SK-N-MC (cell line): ENCODE measurements around the gene ACER2.
"Not testable (repeated sequence)": the region's sequence is repeated elsewhere in the genome, so short reads cannot be mapped to it uniquely, and the experiment has no call there.

Source experiments
- DNase-seq: peaks from one replicate; pipeline ENCODE4 v3.0.0-alpha.2; 2011; ENCODE audit warnings: low read depth, low spot score
- H3K27ac ChIP-seq: fragments of 200-600 bp; sonication (generic); 2 replicates; pipeline ENCODE4 v1.5.1; 2016; ENCODE audit warnings: mixed run types
- H3K36me3 ChIP-seq: fragments of 200-600 bp; sonication (generic); 2 replicates; pipeline ENCODE4 v1.6.1; 2017; ENCODE audit warnings: antibody characterized with exemption, low read length, mixed read lengths; ENCODE audit not compliant: insufficient read depth
- H3K4me3 ChIP-seq: fragments of 200-600 bp; sonication (generic); 2 replicates; pipeline ENCODE4 v1.5.1; 2016
- H3K9ac ChIP-seq: fragments of 200-600 bp; sonication (generic); 2 replicates; pipeline ENCODE4 v1.8.0; 2017; ENCODE audit warnings: mixed run types, mixed read lengths; ENCODE audit not compliant: insufficient read length
- H3K9me3 ChIP-seq: fragments of 200-600 bp; sonication (generic); 2 replicates; pipeline ENCODE4 v1.6.1; 2017; ENCODE audit warnings: low read depth, mild to moderate bottlenecking, antibody characterized with exemption, low read length, moderate library complexity, mixed read lengths
- EZH2 ChIP-seq: fragments of 200-600 bp; sonication (generic); IDR thresholded peaks from one replicate; pipeline ENCODE4 v1.6.1; 2017; ENCODE audit warnings: antibody characterized with exemption
- FOXP2 ChIP-seq: optimal IDR thresholded peaks from 2 replicates; pipeline ENCODE3; 2011; ENCODE audit warnings: mild to moderate bottlenecking, moderate library complexity; ENCODE audit not compliant: insufficient read depth; ENCODE audit errors: extremely low read length, control extremely low read depth
- POLR2AphosphoS5 ChIP-seq: IDR thresholded peaks from 2 replicates; pipeline ENCODE4 v1.6.1; 2012; ENCODE audit warnings: mild to moderate bottlenecking, low read depth, low read length, borderline replicate concordance

ACER2 gene

DNA sequence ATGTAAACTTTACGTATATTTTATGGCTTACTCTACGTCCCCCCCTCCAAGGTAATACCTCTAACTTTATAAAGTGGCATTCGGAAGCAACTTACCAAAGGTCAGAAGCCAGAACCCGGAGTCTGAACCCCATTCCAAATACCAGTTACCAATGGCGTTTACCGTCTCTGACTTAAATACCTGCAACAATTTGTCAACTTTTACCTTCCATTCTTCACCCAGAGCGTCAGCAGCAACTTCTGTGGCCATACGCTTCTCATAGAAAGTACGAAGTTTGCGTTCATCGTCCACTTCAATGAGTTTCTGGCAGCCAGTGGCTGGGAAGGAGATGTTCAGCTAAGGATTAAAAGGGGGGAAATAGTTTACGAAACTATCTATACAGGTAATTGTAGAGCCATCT, 29.5 kb upstream of the ACER2 start:
- Histone ChIP-seq H3K36me3 (peaks cover 53% of the 10 kb centered on the region), H3K9me3 (no peaks in the 10 kb centered on the region), H3K9ac (peak overlapping the region; percentile 99), H3K4me3 (peak overlapping the region; percentile 83), H3K27ac (peak overlapping the region; percentile 88)
- no peak for DNase-seq
- no peak for TF ChIP-seq FOXP2
- TF ChIP-seq POLR2AphosphoS5 = no peak
- no peak for TF ChIP-seq EZH2

- peak overlapping the region; percentile 83 for H3K4me3 ChIP-seq
- peak overlapping the region; percentile 88 for H3K27ac ChIP-seq
- peaks cover 49% of the 10 kb centered on the region for H3K36me3 ChIP-seq
- H3K9ac ChIP-seq = peak overlapping the region; percentile 99
- TF ChIP-seq FOXP2 = no peak
- no peak for TF ChIP-seq POLR2AphosphoS5
- TF ChIP-seq EZH2 = no peak
- no peaks in the 10 kb centered on the region for H3K9me3 ChIP-seq
- no peak for DNase-seq
These were observed 29.1 kb upstream of the ACER2 start for GRCh38 chr9:19379697-19380046.

DNA sequence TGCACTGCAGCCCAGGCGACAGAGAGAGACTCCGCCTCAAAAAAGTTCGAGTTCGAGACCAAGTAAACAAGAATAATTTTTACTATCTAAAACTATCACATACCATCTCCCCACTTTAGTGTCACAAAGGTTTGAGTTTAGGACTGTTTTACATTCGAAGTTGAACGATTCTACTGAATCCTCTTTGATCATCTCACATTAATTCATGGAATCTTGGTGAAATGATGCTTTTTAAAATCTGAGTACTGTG, 28.1 kb upstream of the ACER2 start:
- TF ChIP-seq EZH2 = no peak
- no peak for TF ChIP-seq POLR2AphosphoS5
- TF ChIP-seq FOXP2 = no peak
- peak overlapping the region; percentile 83 for H3K4me3 ChIP-seq
- peak overlapping the region; percentile 89; the same call in 1 of the 2 replicates for H3K27ac ChIP-seq
- H3K9ac ChIP-seq = peak overlapping the region; percentile 96
- H3K36me3 ChIP-seq = peaks cover 39% of the 10 kb centered on the region
- no peak for DNase-seq
- H3K9me3 ChIP-seq = no peaks in the 10 kb centered on the region

GRCh38 chr9:19381656-19382055, 27.2 kb upstream of the ACER2 start:
- no peaks in the 10 kb centered on the region for H3K9me3 ChIP-seq
- peak overlapping the region; percentile 96 for H3K9ac ChIP-seq
- H3K36me3 ChIP-seq = peaks cover 30% of the 10 kb centered on the region
- H3K4me3 ChIP-seq = no peak overlapping the region
- DNase-seq = no peak
- TF ChIP-seq EZH2 (no peak), FOXP2 (no peak), POLR2AphosphoS5 (no peak)
- no peak overlapping the region for H3K27ac ChIP-seq

GRCh38 chr9:19385212-19385611, 23.6 kb upstream of the ACER2 start:
- DNase-seq, H3K9ac ChIP-seq, H3K4me3 ChIP-seq, H3K9me3 ChIP-seq, H3K27ac ChIP-seq, H3K36me3 ChIP-seq: not testable (repeated sequence)

DNA sequence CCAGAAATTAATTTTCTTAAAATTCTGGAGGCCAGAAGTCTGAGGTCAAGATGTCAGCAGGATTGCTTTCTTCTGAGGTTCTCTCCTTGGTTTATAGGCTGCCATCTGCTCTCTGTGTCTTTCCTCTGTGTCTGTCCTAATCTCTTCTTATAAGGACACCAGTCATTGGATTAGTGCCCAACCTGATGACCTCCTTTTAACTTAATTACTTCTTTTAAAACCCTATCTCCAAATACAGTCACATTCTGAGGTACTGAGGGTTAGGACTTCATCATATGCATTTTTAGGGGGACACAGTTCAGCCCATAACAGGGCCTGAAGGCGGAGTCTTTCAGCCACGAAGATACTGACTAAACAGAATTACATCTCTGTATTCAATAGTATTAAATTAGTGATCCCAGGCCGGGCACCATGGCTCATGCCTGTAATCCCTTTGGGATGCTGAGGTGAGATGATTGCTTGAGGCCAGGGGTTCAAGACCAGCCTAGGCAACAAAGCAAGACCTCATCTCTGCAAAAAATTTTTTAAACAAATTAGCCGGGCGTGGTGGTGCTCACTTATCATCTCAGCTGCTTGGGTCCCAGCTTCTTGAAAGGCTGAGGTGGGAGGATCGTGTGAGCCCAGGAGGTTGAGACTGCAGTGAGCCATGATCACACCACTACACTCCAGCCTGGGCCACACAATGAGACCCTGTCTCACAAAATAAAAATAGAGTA, 22.9 kb upstream of the ACER2 start:
- DNase-seq = no peak
- Histone ChIP-seq H3K36me3 (no peaks in the 10 kb centered on the region), H3K4me3 (no peak overlapping the region), H3K9me3 (no peaks in the 10 kb centered on the region), H3K27ac (no peak overlapping the region), H3K9ac (no peak overlapping the region)
- TF ChIP-seq POLR2AphosphoS5 (no peak), EZH2 (no peak), FOXP2 (no peak)

DNA sequence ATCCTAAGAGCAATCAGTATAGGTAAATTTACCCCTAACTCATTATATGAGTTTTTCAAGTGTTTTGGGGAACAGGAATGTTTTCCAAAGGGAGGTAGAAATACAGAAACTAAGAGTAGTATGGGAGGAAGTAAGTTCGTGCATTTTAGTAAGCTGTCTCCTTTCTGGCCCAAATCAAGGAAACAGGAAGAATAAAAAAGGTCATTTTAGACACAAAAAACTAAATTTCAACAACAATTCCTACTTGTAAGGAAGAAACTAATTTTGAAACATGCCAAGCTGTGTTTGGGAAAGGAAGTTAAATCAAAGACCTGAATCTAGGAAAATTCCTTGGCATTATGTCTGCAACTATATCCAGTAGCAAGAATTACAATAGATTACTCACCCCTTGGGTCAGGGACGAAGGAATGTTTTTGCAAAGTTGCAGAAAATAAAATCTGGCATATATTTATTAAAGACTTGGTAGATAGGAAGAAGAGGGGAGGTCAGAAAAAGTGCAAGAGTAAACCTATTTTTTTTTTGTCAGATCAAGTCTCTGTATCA, 22.2 kb upstream of the ACER2 start:
- TF ChIP-seq EZH2 (no peak), FOXP2 (no peak), POLR2AphosphoS5 (no peak)
- no peaks in the 10 kb centered on the region for H3K9me3 ChIP-seq
- H3K9ac ChIP-seq = no peak overlapping the region
- no peaks in the 10 kb centered on the region for H3K36me3 ChIP-seq
- no peak for DNase-seq
- H3K27ac ChIP-seq = no peak overlapping the region
- H3K4me3 ChIP-seq = no peak overlapping the region

GRCh38 chr9:19387317-19387716, 21.5 kb upstream of the ACER2 start:
- Histone ChIP-seq H3K9me3 (no peaks in the 10 kb centered on the region), H3K9ac (no peak overlapping the region), H3K27ac (no peak overlapping the region), H3K4me3 (no peak overlapping the region), H3K36me3 (no peaks in the 10 kb centered on the region)
- TF ChIP-seq FOXP2 = no peak
- TF ChIP-seq POLR2AphosphoS5 = no peak
- TF ChIP-seq EZH2 = no peak
- DNase-seq = no peak

DNA sequence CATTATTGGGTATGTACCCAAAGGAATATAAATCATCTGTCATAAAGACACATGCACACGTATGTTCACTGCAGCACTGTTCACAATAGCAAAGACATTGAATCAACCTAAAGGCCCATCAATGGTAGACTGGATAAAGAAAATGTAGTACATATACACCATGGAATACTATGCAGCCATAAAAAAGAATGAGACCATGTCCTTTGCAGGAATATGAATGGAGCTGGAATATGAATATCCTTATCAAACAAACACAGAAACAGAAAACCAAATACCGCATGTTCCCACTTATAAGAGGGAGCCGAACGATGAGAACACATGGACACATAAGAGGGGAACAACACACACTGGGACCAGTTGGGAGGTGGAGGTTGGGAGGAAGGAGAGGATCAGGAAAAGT, 19.3 kb upstream of the ACER2 start:
- DNase-seq, H3K9me3 ChIP-seq, H3K9ac ChIP-seq, H3K36me3 ChIP-seq, H3K4me3 ChIP-seq, H3K27ac ChIP-seq: not testable (repeated sequence)

- Histone ChIP-seq H3K9me3 (0 out of 2 replicates have a peak, but pooled peaks cover 3% of the 10 kb centered on the region), H3K4me3 (no peak overlapping the region), H3K9ac (no peak overlapping the region), H3K36me3 (no peaks in the 10 kb centered on the region), H3K27ac (no peak overlapping the region)
- TF ChIP-seq EZH2 = no peak
- no peak for TF ChIP-seq POLR2AphosphoS5
- TF ChIP-seq FOXP2 = no peak
- DNase-seq = no peak
These were observed 11.0 kb upstream of the ACER2 start for GRCh38 chr9:19397845-19398244.

GRCh38 chr9:19403231-19403630, 5.6 kb upstream of the ACER2 start:
- H3K9ac ChIP-seq, H3K9me3 ChIP-seq, H3K27ac ChIP-seq, H3K4me3 ChIP-seq, H3K36me3 ChIP-seq, DNase-seq: not testable (repeated sequence)
